Stimulated activated CD8-positive, alpha-beta memory T cell treated with anti-CD3 and anti-CD28 coated beads, Interleukin-7, amount 100 ng/mL, for 4 hours (primary cell): ENCODE results near the gene GNB2.
A peak's percentile ranks its signal among the peaks of the same experiment; 100 is the strongest.

Experiments used
- DNase-seq, 2 donors: peaks; one replicate each; pipeline ENCODE4 v3.0.0-alpha.2; 2020; ENCODE audit warnings: low read depth in 2 of 2

The GNB2 gene

DNA sequence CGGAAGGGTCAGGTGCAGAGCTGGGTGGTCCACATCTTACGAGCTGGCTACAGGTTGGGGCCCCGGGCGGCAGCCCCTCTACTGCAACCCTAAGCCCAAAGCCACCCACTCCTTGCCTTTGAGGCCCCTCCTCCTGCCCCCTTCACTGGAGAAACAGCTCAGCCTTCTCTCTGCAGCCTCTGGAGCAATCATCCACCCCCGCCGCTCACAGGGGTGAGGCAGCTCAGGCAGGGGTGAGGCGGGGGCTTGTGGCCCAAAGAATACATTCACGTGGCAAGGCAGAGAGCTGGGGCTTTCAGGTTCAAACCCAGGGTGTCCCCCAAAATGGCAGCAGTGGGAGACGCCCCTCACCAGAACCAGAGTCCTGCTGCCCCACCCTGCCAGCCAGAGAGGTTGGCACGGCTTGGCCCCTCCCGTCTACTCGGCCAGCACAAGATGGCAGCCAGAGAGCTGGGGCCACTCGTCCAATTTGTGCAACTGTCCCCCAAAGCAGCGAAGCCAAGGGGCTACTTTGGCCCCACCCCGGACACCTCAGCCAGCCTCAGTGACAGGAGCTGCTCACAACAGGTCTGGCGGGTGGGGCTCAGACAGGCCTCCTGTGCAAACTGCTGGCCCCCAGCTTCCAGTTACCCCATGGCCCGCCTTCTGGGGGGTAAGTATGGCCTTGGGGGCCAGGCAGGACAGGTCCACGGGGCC is 7.2 kb downstream of the GNB2 start:
- DNase-seq: no peak

DNA sequence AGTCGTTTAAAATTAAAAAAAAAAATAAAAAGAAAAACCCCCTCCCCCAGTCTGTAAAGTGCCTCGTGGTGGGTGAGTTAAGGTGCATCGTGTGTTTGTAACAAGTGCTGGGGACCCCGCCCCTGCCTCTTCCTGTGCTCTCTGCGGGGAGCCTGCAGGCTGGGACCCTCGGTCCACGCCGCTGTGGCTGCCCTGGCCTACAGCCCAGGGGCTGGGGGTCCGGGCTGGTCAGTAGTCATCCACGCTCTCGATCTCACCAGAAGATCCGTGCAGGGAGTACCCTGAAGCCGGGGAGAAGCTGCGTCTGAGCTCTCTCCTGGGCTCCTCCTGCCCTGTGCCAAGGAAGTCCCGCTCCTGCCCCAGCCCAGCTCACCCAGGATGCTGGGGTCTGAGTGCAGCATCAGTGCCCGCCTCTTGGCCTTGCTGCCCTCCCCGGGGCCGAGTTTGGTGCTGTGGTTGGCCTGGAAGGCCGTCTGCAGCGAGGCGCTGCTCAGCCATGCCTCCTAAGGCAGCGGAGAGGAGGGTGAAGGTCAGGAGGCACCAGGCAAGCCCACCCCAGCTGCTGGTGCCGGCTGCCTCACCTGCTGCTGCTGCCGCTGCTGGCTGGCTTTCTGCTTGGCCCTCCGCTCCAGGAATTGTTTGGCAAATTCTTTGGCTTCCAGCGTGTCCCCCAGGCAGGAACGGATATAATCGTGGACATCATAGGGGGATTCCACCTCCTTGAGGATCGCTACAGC is 8.1 kb downstream of the GNB2 start:
- DNase-seq: no peak

GRCh38 chr7:100682228-100682741 is 8.7 kb downstream of the GNB2 start:
- DNase-seq: peak in 1 of 2 donors; percentile 24

DNA sequence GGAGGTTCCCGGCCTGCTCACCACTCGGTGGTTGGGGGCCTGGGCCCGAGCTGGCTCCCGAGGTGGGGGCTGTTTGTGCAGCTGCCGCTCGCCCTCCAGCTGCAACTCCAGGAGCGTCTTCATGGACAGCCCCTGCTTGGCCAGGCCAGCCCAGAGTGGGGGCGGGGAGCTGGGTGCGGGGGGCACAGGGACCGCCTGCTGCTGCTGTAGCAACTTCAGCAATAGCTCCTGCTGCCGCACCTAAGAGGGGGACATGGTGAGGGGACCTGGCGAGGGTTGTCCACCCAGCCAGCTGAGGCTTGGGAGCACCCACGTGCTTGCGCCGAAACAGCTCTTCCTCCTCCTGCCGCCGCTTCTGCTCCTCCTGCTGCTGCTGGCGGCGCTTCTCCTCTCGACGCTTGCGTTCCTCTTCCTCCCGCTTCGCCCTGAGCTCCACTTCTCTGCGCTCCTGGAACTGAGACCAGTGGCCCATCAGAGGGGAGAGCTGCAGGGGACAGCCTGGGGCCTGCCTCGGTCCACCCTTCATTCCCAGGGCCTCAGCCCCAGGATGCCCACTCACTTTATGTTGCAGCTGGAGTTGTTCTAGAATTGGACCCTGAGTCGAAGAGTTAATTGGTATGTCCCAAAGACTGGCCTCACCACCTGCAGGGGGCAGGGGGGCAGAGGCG is 9.6 kb downstream of the GNB2 start:
- DNase-seq: no peak

DNA sequence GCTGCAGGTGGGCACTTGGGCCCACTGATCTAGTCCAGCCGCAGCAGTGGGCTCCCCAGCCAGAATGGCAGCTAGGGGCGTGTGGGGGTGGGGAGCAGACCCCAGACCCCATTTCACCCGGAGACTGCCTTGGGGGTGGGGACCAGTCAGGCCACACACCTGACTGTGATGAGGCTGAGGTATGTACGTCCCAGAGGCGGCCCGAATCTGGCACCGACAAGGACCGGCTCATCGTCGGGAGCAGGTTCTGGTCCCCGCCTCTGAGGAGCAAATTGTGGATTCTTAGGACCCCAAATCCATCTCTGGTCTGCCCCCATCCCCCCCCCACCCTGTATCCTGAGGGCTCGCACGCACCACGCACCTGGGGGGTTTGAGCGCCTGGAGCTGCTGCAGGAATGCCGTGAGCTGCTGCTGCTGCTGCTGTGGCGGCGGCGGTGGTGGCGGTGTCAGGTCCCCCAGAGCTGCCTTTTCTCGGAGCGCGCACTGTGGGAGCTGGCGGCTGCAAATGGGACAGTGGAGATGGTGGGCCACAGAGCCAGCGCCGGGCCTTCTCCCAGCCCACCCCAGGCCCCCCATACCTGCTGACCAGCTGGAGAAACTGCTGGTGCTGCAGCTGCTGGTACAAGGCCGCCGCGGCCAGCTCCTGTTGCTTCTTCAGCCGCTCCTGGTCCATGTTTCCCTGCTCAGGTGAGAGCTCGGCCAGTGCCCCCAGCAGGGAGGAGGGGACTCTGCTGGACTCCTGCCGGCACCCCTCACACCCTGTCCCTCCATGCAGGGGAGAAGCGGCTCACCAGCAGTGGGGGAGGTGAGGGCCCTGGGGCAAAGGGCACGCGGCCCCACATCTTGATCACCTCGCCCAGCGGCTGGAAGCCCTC is 10.4 kb downstream of the GNB2 start:
- no peak for DNase-seq

DNA sequence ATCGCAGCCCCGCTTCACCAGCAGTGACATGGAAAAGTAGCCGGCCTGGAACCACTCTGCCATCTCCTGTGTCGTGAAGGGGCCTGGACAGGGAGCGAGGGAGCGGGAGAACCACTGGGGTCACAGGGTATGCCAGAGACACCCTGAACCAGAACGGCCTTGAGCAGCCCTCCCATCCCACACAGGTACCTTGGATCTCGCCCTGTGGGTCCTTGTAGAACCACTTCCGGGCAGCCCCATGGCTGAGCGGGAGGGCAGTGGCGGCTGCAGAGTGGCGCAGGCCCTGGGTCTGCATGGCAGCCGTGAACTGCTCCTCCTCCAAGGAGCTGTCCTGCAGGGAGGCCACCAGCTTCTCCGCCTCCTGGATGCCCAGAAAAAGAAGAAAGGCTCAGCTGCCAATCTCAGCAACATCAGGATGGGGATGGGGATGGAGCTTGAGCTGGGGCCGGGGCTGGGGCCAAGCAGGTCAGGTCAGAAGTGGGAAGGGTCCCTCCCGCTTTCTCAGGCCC is 11.0 kb downstream of the GNB2 start:
- no peak for DNase-seq

DNA sequence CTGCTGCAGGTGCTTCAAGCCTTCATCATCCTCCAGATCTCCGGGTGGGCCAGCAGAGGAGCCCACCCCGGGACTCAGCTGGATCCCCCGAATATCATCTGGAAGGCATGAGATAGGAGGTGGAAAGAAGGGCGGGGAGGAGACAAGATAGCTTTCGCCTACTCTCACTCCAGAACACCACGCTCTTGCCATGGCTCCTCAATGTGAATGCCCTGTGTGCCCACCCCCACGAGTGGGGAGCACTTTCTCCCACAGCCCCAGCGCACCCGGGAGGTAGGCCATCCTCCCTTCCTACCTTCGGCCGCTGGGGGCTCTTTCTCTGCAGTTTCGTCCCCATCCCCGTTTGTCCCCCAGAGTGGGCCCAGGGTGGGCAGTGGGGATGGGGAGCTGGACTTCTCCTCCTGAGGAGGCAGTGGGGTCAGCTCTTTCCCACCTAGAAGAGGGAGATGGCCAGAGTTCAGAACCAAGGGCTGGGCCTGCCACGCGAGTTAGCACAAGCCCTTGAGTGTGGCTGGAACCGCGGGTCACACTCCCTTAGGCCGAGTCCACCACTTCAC is 11.6 kb downstream of the GNB2 start:
- no peak for DNase-seq

DNA sequence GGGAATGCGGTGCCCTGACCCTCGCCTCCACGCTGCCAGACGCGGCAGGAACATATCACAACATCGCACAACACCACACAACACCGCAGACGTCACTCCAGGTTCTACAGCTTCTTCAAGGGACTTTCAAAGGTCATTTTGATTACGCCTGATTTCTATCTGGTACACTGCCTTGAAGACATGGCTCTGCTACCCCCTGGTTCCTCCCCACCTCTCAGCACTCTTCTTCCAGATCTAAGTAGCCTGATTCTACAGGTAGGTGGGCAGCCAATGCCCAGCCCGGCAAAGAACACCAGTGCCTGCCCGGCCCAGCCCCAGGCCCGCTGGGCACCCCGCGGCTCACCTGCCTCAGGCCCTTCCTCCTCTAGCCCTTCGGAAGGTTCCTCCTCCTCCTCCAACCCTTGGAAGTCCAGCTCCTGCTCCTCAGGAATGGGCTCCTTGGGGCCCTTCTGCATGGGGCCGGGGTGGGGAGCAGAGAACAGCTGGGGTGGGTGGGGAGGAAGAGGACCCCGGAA is 12.1 kb downstream of the GNB2 start:
- DNase-seq: no peak

DNA sequence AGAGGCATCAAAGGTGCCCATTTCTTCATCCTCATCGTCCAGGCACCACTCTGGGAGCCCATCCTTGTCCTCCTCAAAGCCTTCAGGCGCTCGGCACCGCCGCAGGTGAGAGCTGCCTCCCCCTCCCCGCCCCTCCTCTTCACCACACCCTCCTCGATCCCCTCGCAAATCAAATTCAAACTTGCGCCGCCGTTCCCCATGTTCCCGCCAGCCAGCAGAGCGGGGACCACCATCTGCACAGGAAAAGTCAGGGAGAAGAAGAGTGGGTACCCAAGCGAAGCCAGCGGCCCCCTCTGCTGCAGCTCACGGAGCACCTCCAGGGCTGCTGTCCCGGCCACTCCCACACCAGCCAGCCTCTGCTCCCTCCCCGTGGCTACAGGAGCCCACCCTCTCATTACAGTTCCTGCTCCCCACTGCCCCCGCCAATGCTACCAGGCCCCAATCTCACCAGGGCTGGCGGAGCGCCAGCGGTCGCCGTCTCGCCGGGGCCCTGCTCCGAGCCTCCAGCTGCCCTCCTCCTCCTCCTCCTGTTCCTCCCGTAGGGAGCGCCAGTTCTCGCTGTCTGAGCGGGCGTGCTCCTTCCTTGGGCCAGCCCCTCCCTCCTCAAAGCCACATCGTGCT is 12.8 kb downstream of the GNB2 start:
- no peak for DNase-seq

GRCh38 chr7:100686822-100687211 is 13.3 kb downstream of the GNB2 start:
- DNase-seq: no peak

DNA sequence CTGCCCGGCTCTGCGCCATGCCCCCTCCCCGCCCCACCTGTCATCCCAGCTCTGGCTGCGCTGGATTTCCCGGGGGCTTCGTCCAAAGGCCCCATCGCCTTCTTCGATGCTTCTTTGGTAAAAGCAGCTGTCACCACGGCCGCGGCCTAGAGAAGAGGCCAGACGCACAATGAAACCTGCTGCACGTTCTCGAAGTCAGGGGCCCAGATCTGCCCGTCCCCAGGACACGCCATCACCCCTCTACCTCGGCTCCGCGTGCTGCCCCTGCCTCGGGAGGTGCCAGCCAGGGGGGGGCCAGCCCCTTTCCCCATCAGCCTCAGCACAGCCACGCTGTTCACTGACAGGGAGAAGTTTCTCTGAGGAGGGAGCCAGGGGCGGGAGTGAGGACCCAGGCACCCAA is 13.7 kb downstream of the GNB2 start:
- DNase-seq: no peak

DNA sequence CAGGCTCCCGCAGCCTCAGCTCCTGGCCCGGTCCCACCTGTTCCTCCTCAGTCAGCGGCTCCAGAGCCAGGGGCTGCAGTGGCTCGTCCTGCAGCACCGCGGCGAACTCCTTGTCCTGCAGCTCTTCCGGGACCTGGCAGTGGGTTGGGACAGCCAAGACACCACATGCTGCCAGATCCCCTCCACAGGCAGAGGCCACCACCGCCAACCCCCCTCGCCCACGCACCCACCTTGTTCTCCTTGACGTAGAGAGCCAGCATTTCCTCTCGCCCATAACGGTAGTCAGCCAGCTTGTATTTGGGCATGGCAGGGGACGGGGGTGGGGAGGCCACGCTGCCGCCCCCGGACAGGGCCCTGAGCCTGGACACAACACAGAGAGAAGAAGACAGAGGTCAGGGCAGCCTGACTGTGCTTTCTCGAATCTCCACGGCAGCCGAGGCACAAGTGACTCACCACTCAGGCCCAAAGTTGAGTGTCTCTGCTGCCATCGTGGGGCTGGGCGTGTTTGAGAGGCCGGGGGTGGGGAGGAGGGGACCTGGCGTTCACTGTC is 14.3 kb downstream of the GNB2 start:
- no peak for DNase-seq

GRCh38 chr7:100688326-100688860 is 14.9 kb downstream of the GNB2 start:
- DNase-seq: no peak

DNA sequence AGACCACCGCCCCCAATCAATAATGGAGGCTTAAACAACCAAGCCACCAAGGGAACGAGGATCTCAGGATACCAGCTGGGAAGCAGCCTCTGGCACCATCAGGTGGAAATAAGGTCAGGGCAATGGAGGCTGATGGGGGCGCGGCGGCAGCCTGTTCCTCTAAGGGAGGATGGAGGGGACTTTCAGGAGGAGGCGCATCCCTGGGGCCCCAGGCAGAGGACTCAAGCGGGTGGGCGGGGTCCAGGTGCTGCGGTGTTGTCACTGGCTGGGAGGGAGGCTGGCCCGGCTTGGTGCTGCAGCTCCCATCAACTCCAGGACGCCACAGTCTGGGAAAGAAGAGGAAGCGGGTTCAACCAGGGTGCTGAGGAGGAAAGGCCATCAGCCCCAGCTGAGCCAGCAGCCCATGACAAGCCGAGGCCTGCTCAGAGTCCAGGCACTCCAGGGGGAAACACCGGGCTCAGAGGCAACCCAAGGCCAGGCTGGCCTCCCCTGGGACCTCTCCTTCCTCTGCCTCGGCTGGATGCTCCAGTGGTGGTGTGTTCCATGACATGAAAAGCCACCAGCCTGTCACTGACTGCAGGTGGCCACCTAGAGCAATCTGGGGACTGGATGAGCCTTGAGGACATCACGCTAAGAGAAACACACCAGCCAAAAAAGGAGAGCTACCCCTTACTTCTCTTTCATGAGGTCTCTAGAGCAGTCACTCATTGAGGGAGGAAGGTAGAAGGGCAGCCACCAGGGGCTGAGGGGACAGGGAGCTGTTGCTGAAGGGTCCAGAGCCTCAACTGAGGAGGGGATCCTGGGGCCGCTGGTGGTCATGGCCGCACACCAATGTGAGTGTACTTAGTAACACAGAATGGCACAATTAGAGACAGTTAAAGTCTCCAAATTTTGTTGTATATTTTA is 15.9 kb downstream of the GNB2 start:
- no peak for DNase-seq

GRCh38 chr7:100691676-100692577 is 18.4 kb downstream of the GNB2 start:
- peak; percentile 62 to 63 for DNase-seq

DNA sequence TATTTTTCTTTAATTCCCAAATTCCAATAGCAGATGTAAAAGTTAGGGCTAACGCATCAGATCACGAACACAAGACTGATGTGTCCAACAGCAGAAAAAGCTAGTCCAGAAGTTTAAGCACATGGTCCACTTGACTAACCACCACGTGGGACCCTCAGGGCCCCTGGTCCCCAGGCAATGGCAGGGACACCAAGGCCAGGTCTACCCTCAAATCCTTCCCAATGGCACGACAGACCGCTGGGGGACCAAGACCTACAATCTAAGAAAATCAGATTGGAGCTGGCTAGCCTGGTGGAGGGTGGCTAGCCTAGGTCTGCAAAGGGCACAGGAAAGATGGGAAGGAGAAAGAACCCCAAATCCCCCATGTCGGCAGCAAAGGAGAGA is 19.0 kb downstream of the GNB2 start:
- no peak for DNase-seq

DNA sequence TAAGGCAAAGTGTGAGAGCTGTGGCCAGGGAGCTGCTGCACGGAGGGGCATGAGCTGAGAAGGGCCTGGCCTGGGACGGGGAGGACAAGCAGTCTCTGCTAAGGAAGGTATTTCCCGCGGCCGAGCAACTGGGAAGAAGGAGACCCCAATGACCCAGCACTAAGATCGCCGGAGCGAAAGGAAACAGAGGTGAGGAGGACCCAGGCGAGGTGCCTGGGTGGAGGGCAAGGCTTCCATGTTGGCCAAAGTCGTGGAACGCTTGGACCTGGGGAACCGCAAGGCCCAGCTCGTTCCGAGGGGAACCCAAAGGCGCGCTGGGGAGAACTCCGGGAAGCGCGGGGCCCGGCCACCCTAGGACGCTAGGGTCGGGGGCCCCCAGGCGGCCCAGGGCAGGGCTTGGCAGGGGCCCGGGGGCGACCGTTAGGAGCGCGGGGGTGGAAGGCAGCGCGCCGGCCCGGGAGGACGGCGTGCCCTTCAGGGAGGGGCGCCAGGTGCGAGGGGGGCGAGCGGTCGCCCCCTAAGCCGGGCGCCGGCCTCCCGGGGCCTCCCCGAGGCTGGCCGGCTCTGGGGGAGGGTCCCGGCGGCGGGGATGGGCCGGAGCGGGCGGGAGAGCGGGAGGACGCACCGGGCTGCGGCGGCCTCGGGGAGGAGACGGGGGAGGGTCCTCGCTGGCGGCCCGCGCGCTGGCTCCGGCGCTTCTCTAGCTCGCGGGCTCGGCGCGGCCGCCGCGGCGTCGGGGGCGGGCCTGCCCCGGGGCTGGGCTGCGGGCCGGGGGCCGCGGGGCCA is 20.0 kb downstream of the GNB2 start:
- no peak for DNase-seq
